GM12874 (cell line): Measurements from ENCODE around the gene RPGRIP1L.

Experiments used
- TF ChIP-seq, protein P1 (sequence below): IDR thresholded peaks from 2 replicates; pipeline ENCODE4 v1.5.1; 2011; ENCODE audit warnings: low read depth, mild to moderate bottlenecking, control low read depth, low read length, moderate library complexity; ENCODE audit not compliant: insufficient read depth

RPGRIP1L gene

DNA sequence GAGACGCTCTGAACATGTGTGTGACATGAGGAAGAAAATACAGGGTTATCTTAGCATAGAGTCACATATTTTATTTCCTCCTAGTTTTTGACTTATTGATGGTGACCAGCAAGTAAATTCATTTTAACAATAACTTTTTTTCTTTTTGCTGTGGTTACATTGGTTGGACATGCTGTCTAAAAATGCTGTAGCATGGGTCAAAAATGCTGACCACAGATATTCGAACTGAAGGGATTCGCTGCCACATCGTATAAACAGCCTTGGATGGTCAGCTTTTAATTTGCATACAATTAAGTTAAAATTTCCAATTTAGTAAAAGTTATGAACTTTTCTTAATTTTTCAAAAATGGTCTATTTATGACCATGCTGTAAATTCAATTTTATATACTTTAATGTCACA is 30.5 kb downstream of the RPGRIP1L start:
- TF ChIP-seq, protein P1, sequence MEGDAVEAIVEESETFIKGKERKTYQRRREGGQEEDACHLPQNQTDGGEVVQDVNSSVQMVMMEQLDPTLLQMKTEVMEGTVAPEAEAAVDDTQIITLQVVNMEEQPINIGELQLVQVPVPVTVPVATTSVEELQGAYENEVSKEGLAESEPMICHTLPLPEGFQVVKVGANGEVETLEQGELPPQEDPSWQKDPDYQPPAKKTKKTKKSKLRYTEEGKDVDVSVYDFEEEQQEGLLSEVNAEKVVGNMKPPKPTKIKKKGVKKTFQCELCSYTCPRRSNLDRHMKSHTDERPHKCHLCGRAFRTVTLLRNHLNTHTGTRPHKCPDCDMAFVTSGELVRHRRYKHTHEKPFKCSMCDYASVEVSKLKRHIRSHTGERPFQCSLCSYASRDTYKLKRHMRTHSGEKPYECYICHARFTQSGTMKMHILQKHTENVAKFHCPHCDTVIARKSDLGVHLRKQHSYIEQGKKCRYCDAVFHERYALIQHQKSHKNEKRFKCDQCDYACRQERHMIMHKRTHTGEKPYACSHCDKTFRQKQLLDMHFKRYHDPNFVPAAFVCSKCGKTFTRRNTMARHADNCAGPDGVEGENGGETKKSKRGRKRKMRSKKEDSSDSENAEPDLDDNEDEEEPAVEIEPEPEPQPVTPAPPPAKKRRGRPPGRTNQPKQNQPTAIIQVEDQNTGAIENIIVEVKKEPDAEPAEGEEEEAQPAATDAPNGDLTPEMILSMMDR: no peak

DNA sequence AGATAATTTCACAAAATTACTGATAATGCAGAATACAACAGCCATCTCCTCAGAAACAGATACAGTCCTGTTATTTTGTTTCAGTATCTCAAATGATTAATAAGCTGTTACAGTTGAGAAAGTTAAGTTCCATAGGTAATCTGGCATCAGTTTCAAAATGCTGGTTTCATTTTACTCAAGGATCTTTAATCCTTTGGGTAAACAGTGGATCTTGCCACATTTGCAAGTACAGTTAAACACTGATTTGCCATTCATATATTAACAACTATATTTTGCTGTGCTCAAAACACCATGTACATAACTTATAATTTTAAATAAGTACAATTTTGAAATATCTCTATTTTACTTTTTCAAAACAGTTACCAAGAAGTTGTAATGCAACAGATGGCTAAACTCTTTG is 31.2 kb downstream of the RPGRIP1L start:
- TF ChIP-seq, protein P1: no peak

DNA sequence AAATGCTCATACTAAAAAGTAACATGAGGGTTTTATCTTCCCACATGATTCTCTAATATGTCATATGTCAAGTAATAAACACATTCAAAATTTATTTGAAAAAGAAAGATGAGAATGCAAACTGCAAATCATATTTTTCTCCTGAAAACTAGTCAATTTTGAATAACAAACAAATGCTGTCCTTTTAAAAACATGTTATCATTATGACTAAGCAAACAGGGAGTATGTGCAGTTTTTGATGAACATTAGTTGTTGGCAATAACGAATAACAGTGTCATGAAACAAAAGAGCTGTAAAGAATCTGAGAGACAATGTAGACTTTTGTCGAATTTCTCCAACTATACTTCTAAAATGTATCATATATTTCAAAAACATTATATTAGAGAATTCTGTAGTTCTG is 34.8 kb downstream of the RPGRIP1L start:
- TF ChIP-seq, protein P1: no peak

DNA sequence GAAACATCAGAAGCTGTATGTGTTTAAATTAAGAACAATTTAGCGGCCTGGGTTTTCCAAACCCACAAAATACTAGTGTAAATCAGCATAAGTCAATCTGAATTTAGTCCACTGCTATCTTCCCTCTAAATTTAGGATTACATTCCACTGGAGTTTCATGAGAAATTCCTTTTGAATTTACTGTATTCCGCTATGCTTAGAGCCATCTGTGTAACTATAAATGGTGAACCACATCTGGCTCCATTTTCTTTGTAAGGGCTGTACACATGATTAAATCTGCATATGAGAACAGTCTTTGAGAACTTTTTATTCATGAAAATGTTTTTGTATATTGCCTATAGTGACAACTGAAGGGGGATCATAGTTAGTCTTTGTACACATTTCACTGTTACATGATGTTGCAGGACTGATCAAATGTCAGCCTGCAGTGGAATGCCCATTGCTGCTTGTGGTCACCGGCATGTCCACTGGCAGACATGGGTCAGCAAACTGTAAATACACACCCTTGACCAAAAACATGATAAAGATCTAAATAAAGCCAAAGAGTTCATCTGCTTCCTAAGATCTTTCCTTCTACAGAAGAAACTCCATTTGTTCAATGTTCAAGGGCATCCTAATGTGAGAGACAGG is 36.8 kb downstream of the RPGRIP1L start:
- TF ChIP-seq, protein P1: no peak

DNA sequence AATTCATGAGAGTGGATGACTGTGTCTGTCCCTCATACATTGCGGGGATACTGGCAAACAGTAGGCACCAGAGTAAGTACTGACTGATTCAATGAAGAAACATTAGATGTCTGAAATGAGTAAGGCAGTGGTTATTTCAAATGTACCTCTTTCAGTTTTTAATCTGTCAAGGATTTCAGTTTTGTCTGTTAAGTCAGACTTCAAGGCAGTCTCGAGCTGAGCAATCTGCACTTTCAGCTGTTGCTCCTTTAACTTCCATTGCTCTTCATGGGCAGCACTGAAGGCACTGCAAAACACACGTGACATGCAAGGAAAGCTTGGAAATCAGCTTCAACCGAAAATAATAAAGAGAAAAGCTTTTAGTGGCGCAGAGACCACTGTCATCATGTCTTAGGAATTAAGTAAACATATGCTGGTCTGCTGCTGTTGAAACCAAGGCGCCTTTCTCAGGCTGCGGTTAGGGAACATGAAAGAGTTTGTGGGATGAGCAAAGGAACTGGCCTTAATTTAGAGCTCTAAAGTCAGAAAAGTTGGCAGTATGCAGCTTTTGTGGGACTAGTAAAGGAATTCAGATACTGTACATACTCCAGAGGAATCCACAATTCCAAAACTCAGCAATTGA is 38.8 kb downstream of the RPGRIP1L start:
- TF ChIP-seq, protein P1: no peak

DNA sequence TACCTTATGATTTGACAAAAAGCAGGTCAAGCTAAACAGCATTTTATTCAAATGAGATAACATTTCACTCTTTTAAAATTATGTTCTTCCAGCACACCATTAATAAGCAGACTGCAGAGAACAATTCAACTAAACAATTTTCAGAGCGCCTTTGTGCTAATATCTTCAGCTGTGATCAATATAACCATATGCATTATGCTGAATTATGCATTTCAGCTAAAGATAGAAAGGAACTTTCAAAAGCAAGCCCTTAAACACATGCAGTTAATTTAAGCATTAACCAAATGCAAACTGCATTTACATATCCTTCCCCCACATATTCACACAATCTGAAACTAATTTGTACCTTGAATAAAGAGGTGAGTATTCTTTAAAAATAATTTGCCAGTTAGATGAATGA is 41.6 kb downstream of the RPGRIP1L start:
- TF ChIP-seq, protein P1: no peak

DNA sequence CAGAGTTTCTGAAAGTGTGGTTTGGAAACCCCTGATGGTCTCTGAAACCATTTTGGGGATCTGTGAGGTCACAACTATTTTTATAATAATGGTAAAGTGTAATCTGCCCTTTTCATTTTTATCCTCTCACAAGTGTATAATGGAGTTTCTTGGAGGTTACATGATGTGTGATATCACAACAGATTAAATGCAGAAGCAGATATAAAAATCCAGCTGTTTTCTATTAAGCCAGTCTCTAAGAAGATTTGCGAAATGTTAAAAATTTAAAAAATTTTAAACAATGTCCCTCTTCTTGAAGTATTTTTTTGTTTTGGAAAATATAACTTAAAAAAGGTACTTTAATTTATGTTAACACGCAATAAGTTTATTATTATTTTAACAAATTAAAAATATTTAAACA is 48.7 kb downstream of the RPGRIP1L start:
- TF ChIP-seq, protein P1: no peak
